ENCODE measurements around the gene NDUFB10.

The NDUFB10 gene

DNA sequence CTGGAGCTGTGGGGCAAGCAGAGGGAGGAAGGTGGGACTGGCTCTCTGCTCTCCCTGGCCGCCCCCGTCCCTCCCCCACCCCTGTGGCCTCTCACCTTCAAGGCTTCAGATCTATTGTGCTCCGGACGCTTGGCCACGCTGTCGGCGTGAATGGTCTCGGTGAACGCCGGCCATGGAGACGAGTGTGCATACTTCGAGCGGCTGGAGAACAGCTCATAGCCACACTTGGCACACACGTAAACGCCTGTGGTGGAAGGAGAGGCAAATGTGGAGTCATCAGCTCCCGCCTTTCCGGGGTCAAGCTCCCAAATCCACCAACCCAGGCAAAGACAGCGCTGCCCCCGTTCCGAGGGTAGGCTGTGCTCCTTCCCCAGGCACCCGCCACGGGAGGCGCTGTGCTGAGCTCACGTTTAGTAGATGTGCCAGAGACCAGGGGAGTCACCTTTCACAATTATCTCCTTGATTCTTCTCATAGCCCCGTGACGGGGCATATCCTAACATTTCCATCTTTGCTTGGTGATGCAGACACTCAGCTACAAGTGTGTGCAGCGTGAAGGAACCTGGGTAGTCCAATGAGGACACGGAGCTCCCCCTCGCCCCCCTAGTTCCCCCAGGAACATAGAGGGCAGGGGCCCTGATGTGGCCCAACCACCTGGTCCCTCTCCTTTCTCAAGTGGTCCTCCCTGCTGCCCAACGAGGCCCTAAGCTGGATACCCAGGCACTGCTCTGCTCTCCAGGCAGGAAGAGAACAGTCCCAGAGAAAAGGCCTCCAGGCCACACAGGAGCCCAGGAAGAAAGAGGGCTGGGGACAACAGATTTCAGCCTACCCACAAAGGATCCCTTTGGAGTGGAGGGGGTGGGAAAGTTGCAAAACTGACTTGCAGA lies 17.9 kb upstream of the NDUFB10 start:
- TF ChIP-seq TAF1 (IDR thresholded peaks at IDR 0.05; ENCODE audit: borderline replicate concordance, insufficient read depth, low read length) = no peak
- TF ChIP-seq, protein P1, sequence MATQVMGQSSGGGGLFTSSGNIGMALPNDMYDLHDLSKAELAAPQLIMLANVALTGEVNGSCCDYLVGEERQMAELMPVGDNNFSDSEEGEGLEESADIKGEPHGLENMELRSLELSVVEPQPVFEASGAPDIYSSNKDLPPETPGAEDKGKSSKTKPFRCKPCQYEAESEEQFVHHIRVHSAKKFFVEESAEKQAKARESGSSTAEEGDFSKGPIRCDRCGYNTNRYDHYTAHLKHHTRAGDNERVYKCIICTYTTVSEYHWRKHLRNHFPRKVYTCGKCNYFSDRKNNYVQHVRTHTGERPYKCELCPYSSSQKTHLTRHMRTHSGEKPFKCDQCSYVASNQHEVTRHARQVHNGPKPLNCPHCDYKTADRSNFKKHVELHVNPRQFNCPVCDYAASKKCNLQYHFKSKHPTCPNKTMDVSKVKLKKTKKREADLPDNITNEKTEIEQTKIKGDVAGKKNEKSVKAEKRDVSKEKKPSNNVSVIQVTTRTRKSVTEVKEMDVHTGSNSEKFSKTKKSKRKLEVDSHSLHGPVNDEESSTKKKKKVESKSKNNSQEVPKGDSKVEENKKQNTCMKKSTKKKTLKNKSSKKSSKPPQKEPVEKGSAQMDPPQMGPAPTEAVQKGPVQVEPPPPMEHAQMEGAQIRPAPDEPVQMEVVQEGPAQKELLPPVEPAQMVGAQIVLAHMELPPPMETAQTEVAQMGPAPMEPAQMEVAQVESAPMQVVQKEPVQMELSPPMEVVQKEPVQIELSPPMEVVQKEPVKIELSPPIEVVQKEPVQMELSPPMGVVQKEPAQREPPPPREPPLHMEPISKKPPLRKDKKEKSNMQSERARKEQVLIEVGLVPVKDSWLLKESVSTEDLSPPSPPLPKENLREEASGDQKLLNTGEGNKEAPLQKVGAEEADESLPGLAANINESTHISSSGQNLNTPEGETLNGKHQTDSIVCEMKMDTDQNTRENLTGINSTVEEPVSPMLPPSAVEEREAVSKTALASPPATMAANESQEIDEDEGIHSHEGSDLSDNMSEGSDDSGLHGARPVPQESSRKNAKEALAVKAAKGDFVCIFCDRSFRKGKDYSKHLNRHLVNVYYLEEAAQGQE (IDR thresholded peaks at IDR 0.05; ENCODE audit: insufficient read depth in 1 of 2, low read depth in 2 of 2, low read length in 2 of 2) = no peak
- TF ChIP-seq FOXP2 (optimal IDR thresholded peaks at IDR 0.05; ENCODE audit: borderline replicate concordance, extremely low read depth, extremely low read length, insufficient read depth) = no peak
- no peak for TF ChIP-seq SIN3A (IDR thresholded peaks at IDR 0.05; ENCODE audit: borderline replicate concordance, insufficient read depth, low read length)
- TF ChIP-seq POLR2AphosphoS5 (IDR thresholded peaks at IDR 0.05; ENCODE audit: low read depth, low read length) = no peak

DNA sequence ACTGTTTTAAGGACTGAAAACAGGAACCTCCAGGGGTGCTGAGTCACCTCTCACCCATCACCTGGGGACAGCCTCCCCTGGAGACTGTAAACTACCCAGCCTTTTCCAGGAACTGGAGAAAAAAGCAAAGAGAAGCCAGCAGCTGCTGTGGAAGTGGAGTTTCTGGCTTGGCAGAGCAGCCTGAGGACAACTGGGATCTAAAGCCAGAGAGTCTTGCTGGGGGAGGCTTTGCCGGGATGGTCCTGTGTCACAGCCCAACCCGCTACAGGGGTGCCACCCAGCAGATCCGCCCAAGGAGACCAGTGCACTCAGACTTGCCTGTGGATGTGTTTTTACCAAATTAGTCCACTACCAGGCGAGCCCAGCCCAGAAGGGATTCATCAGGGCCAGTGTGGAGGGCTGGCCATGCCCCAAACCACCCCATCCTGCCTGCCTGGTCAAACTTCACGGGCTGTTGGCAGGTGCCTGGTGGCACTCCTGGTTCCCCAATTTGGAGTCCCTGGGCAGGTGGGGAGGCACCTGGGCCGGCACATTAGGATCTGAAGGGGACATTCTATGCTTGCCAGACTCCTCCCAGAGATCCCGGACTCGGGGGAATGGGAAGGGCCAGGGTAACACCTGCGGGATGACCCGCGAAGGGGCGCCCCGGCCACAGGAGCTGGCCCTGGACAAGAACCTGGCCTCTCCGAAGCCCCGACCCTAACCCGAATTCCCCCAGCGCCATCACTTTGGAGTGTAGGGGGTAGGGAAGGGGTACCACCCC lies 17.1 kb upstream of the NDUFB10 start:
- TF ChIP-seq POLR2AphosphoS5 (IDR thresholded peaks at IDR 0.05; ENCODE audit: low read depth, low read length) (no peak), SIN3A (IDR thresholded peaks at IDR 0.05; ENCODE audit: borderline replicate concordance, insufficient read depth, low read length) (no peak), TAF1 (IDR thresholded peaks at IDR 0.05; ENCODE audit: borderline replicate concordance, insufficient read depth, low read length) (no peak), FOXP2 (optimal IDR thresholded peaks at IDR 0.05; ENCODE audit: borderline replicate concordance, extremely low read depth, extremely low read length, insufficient read depth) (no peak)
- TF ChIP-seq, protein P1 (IDR thresholded peaks at IDR 0.05; ENCODE audit: insufficient read depth in 1 of 2, low read depth in 2 of 2, low read length in 2 of 2) = no peak

DNA sequence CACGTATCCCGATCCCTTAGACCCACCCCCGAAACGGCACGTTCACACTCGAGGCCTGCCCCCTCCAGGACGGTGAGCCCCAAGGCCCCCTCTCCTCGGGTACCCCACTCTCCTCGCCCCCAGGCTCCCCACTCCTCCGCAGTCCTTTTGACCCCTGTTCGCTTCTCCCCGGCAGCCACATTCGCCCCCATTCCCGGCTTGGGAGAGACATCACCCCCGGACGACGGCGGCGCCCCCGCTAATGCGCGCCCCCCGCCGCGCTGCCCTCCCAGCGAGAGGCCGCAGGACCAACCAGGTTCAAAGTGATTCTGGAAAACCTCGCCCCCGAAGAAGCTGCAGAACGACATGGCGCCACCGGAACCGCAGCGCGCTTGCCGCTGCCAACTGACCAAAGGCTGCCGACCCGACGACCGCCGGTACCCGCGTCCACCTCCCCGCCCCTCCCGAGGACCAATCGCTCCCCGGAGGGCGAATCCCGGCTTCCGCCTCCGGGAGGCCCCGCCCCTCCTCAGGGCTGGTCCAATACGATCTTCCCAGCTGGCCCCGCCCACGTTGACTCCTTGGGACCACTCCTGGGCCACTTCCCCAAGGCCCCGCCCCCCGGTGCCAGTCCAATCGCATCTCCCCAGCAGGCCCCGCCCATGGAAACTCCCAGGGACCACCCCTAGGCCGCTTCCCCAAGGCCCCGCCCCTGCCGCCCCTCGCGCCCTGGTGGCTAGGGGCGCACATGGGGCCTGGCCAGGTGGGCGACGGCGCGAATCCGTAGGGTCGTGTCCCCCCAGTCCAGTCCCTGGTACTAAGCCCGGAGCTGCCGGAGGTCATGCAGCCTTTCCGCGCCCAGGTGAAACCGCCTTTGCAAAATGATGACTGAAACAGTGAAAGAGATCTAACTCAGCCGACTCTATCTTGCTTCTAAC lies 16.3 kb upstream of the NDUFB10 start, which contains the start of gene MSRB1:
Gene MSRB1, minus strand, starts transcription at position 390 of the 917 bp plus-strand sequence. Its CDS starts 43 bp downstream, at position 347.
- TF ChIP-seq POLR2AphosphoS5 (IDR thresholded peaks at IDR 0.05; ENCODE audit: low read depth, low read length) = peak; percentile 59
- no peak for TF ChIP-seq FOXP2 (optimal IDR thresholded peaks at IDR 0.05; ENCODE audit: borderline replicate concordance, extremely low read depth, extremely low read length, insufficient read depth)
- peak; percentile 84; the same call in 1 of the 2 replicates for TF ChIP-seq TAF1 (IDR thresholded peaks at IDR 0.05; ENCODE audit: borderline replicate concordance, insufficient read depth, low read length)

DNA sequence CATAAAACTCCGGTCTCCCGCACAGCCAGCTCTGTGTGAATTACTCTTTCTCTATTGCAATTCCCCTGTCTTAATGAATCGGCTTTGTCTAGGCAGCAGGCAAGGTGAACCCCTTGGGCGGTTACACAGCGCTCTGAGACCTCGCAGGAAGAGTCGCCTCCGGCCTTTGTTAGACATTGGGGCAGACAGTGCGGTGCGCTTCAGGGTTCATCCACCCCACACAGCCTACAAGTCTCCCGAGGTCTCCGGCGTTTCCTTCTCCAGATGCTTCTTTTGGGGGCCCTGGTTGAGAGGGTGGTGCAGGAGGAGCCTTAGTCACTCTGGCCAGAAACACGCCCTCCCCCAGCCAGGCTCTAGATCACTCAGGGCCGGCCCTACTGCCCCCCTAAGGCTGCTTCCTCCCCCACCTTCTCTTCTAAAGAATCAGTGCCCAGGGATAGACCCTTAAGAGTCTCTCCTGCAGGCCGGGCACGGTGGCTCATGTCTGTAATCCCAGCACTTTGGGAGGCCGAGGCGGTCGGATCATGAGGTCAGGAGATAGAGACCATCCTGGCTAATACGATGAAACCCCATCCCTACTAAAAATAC lies 14.6 kb upstream of the NDUFB10 start:
- no peak for TF ChIP-seq TAF1 (IDR thresholded peaks at IDR 0.05; ENCODE audit: borderline replicate concordance, insufficient read depth, low read length)
- no peak for TF ChIP-seq POLR2AphosphoS5 (IDR thresholded peaks at IDR 0.05; ENCODE audit: low read depth, low read length)
- TF ChIP-seq FOXP2 (optimal IDR thresholded peaks at IDR 0.05; ENCODE audit: borderline replicate concordance, extremely low read depth, extremely low read length, insufficient read depth) = no peak

DNA sequence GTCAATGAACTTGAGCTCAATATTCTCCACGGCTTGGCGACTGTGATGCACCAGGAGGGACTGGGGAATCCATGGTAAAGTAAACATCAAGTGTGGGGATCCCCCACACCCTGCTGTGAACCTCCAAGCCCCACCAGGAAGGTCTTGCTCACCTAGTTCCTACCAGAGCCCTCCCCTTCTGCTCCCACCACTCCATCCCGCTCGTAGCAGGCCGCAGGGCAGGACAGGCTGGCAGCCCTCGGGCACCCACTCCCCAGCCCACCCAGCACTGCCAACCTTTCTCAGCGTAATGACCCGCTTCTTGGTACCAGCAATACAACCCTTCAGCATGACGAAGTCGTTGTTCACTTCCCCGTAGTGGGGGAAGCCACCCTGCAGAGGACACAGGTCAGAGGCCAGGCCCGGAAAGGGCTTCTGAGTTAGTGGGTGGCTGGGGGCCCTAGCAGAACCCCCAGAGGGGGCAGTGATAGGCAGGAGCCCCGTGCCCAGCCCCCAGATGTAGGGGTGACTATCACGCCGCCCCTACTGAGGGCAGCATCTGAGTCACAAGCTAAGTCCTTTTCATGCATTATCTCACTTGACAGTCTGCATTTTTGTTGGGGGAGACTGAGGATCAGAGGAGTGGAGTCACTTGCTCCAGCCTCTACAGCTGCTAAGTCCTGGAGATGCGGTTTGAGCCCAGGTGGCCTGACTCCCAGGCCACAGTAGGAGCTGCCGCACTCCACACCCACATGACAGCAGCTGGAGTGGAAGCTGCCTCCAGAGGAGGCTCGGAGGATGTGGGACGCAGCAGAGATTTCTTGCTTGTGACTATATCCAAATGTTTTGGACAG lies 13.6 kb upstream of the NDUFB10 start:
- TF ChIP-seq, protein P1 (IDR thresholded peaks at IDR 0.05; ENCODE audit: insufficient read depth in 1 of 2, low read depth in 2 of 2, low read length in 2 of 2) = no peak
- TF ChIP-seq FOXP2 (optimal IDR thresholded peaks at IDR 0.05; ENCODE audit: borderline replicate concordance, extremely low read depth, extremely low read length, insufficient read depth) = no peak
- TF ChIP-seq TAF1 (IDR thresholded peaks at IDR 0.05; ENCODE audit: borderline replicate concordance, insufficient read depth, low read length) = no peak
- no peak for TF ChIP-seq SIN3A (IDR thresholded peaks at IDR 0.05; ENCODE audit: borderline replicate concordance, insufficient read depth, low read length)
- no peak for TF ChIP-seq POLR2AphosphoS5 (IDR thresholded peaks at IDR 0.05; ENCODE audit: low read depth, low read length)

Measured in PFSK-1 (cell line).